Right cardiac atrium (tissue), 5 donors: ENCODE measurements around the gene FBXL19. TPM values are rescaled to one million over a fixed set of nuclear protein-coding genes. Genes with fewer than 3 reads are reported as not detected.

Experiments
- ATAC-seq, 2 donors: fragments of 200-7000 bp; cut with Tn5 transposase; one replicate each; pipeline versions ENCODE4 v1.8.0 to v1.9.1; 2020; ENCODE audit warnings: moderate library complexity in 2 of 2, mild to moderate bottlenecking in 1 of 2
- DNase-seq, 3 donors: peaks; one replicate each; pipeline ENCODE4 v3.0.0-alpha.2; 2020
- H3K27ac ChIP-seq: one replicate; pipeline ENCODE4 v1.5.1; 2013; ENCODE audit warnings: mild to moderate bottlenecking, low read length, control low read depth, moderate library complexity
- H3K27me3 ChIP-seq: one replicate; pipeline ENCODE4 v1.6.1; 2013; ENCODE audit not compliant: control insufficient read depth, insufficient read depth
- H3K4me1 ChIP-seq: one replicate; pipeline ENCODE4 v1.6.1; 2013; ENCODE audit warnings: low read length; ENCODE audit not compliant: control insufficient read depth, insufficient read depth
- H3K4me3 ChIP-seq: one replicate; pipeline ENCODE4 v1.5.1; 2013; ENCODE audit warnings: low read length, control low read depth
- H3K9me3 ChIP-seq: one replicate; pipeline ENCODE4 v1.6.1; 2013; ENCODE audit warnings: low read length; ENCODE audit not compliant: control insufficient read depth
- WGBS: extraction: QIAGEN DNeasy Blood & Tissue Kit; methylation state at CpG from one replicate; pipeline ENCODE4 v1.1.7; 2013; 5-methylcytosine and 5-hydroxymethylcytosine counted together
- intact Hi-C, 4 donors: fragments of 100-400 bp; cut with DNase I; formaldehyde crosslinking; loops; one replicate each; pipeline versions ENCODE4 v1.11.0 to v1.14.0; 2022 to 2023
- long read RNA-seq, 4 donors: library from polyadenylated mRNA; unstranded; transcript quantifications; one replicate each; pipeline ENCODE4 v2.0.0, GENCODE V29; 2020 to 2021
- polyA plus RNA-seq: library from polyadenylated mRNA; stranded (reverse); fragments of 200-250 nt; gene quantifications from one replicate; pipeline ENCODE4 v1.2.3, GENCODE V29; 2013
- total RNA-seq, 4 donors: library from RNA; stranded (reverse); fragmentation: NEBNext Ultra II Directional; extraction: Animal tissue kit (Norgen Biotek cat#: 25700); gene quantifications; one replicate each; pipeline ENCODE4 v1.2.1, GENCODE V29; 2021
- donor health status: healthy with polysubstance abuse.
- donor health status: DM: no; HTN: yes; CAD: no.
- donor health status: DM: no; HTN: no; CAD: no.
- donor health status: DM: no; HTN: yes; CAD: no; lungs with severe emphysema.
- donor health status: DM: yes; HTN: yes; CAD: no.

FBXL19 gene, protein sequence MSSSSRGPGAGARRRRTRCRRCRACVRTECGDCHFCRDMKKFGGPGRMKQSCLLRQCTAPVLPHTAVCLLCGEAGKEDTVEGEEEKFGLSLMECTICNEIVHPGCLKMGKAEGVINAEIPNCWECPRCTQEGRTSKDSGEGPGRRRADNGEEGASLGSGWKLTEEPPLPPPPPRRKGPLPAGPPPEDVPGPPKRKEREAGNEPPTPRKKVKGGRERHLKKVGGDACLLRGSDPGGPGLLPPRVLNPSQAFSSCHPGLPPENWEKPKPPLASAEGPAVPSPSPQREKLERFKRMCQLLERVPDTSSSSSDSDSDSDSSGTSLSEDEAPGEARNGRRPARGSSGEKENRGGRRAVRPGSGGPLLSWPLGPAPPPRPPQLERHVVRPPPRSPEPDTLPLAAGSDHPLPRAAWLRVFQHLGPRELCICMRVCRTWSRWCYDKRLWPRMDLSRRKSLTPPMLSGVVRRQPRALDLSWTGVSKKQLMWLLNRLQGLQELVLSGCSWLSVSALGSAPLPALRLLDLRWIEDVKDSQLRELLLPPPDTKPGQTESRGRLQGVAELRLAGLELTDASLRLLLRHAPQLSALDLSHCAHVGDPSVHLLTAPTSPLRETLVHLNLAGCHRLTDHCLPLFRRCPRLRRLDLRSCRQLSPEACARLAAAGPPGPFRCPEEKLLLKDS
- total RNA-seq: 1 to 10 TPM; 5.1 to 8.4 (median 6.6) TPM
- polyA plus RNA-seq: 8.3 TPM
- long read RNA-seq, donor 1, partial matches to known transcripts: 3 of 6 reads
- long read RNA-seq, donor 1, other reads (novel, unspliced or antisense): 3 of 6 reads
- long read RNA-seq, donor 2, partial matches to known transcripts: 1 of 3 reads
- long read RNA-seq, donor 2, other reads (novel, unspliced or antisense): 2 of 3 reads
- long read RNA-seq, donor 3, partial matches to known transcripts: 0 of 4 reads
- long read RNA-seq, donor 3, other reads (novel, unspliced or antisense): 4 of 4 reads
- long read RNA-seq, donor 4, partial matches to known transcripts: 0 of 2 reads
- long read RNA-seq, donor 4, other reads (novel, unspliced or antisense): 2 of 2 reads

DNA sequence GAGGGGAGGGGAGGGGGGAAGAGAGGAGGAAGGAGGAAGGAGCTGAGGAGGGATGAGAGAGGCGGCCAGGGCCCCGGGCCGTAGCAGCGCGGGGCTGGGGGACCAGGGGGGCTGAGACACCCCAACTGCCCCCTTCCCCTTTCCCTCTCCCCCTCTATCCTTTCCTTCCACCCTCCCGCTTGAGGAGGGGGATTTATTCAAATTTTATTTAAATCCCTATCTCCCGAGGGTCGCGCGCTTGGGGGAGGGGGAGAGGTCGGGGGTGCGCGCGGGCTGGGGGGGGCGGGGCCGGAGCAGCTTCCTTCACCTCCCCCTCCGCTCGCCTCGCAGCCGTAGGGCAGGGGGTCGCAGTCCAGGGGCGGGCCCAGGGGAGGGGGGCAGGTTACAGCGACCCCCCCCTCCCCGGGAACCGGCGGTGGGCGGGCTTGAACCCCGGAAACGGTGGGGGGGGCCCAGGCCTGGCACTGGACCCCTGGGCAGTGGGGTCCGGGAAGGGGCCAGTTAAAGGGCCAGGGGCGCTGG is at the start of gene FBXL19:
Gene FBXL19 (plus strand): TSS at position 19 of the 522 bp plus-strand sequence. CDS start 2,183 bp downstream, outside the sequence.
- intact Hi-C loops: loop anchor here in 2 of 4 donors (5.0 to 10.0 kb wide), 2 partner anchors 79 to 81 kb away; no protein-coding TSS in a partner anchor
- peak in 1 of 2 donors; percentile 0 for ATAC-seq
- Histone ChIP-seq H3K27ac (peak within 1 kb of the TSS; percentile 94), H3K27me3 (no peaks in the 10 kb centered on the region), H3K4me1 (no peaks in the 10 kb centered on the region), H3K9me3 (no peaks in the 10 kb centered on the region), H3K4me3 (peak within 1 kb of the TSS; percentile 95)
- peak; percentile 64 to 87 (median 80) for DNase-seq
- WGBS: under 1% methylated on average over 31 of the region's 31 CpGs

- ATAC-seq: no peak
- no peak for DNase-seq
- H3K4me1 ChIP-seq: peaks cover 6% of the 10 kb centered on the region
- intact Hi-C loops: loop anchor here in 1 of 4 donors (10.0 kb wide), 1 partner anchor 60 kb away; no protein-coding TSS in a partner anchor
- H3K27ac ChIP-seq: peak overlapping the region; percentile 94
- H3K4me3 ChIP-seq: peak overlapping the region; percentile 86
- H3K27me3 ChIP-seq: no peaks in the 10 kb centered on the region
- no peaks in the 10 kb centered on the region for H3K9me3 ChIP-seq
- WGBS: 24% methylated on average over 23 of the region's 23 CpGs
Observed at GRCh38 chr16:30874244-30874820, 49.0 kb upstream of the FBXL19 start.

- peaks cover 6% of the 10 kb centered on the region for H3K4me1 ChIP-seq
- H3K4me3 ChIP-seq: peak overlapping the region; percentile 86
- peak; percentile 94 to 97 (median 97) for DNase-seq
- under 1% methylated on average over 85 of the region's 85 CpGs for WGBS
- peak overlapping the region; percentile 94 for H3K27ac ChIP-seq
- intact Hi-C loops: loop anchor here in 1 of 4 donors (10.0 kb wide), 1 partner anchor 60 kb away; no protein-coding TSS in a partner anchor
- H3K9me3 ChIP-seq: no peaks in the 10 kb centered on the region
- peak; percentile 99 for ATAC-seq
- no peaks in the 10 kb centered on the region for H3K27me3 ChIP-seq
Observed at GRCh38 chr16:30874821-30875717, 48.3 kb upstream of the FBXL19 start.

DNA sequence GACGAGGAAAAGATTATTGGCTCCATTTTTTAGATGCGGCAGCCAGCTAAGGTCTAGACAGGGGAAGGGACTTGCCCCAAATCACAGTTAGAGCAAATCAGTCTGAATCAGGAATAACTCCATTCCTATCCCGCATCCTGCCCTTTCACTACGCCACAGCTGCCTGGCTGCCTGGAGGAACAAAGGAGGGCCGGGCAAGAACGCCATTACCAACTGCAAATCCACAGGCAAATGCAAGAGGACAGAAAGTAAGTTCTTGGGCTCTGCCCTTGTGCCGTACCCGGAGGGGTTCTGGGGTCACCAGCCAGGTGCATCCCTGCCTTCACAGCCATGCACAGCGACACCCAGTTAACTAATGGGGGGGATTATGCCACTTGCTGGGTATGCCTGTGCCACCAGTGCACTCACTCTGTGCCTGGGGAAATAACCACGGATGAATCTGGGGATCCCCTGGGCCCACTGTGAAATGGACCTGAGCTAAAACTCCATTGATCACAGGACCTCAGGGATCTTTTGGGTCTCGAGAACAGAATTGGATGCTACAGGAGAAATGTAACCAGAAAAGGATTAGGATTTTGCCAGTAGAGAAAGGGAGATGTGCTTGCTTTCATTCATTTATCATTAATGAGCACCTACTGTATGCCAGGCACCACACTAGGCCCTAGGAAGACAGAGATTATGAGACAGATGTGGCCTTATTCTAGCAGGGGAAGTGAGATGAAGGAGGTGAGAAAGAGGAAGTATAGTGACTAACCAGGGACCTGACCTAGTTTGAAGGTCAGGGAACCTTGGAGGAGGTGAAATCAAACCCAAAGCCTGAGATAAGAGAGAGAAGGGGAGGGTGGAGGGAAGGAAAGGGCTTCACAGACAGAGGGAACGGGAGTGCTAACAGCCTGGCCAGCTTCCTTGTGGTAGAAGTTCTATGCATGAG is 47.2 kb upstream of the FBXL19 start:
- Histone ChIP-seq H3K27ac (peak overlapping the region; percentile 94), H3K27me3 (no peaks in the 10 kb centered on the region), H3K4me3 (peak overlapping the region; percentile 86), H3K4me1 (peaks cover 6% of the 10 kb centered on the region), H3K9me3 (no peaks in the 10 kb centered on the region)
- 11% methylated on average over 12 of the region's 12 CpGs for WGBS
- ATAC-seq (no peak), DNase-seq (no peak)
- intact Hi-C loops: loop anchor here in 1 of 4 donors (10.0 kb wide), 1 partner anchor 61 kb away; no protein-coding TSS in a partner anchor

DNA sequence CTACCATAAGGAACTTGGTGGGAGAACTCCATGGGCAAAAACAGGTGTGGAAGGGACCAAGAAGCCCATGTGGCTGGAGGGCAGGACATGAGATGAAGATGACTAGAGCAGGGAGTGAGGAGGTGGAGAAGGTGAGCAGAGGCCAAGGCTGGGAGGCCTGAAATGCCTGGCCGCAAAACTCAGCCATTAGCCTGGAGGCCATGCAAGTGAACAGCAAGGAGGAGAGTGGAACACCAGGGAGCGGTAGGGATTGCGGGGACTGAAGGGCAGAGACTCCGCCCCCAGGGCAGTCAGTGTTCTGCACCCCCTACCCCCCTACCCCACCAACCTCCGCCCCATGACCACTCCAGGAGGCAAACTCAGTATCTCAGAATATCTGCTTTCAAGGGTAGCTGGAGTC is 46.5 kb upstream of the FBXL19 start:
- DNase-seq (no peak), ATAC-seq (no peak)
- WGBS: 78% methylated on average over 5 of the region's 5 CpGs
- H3K4me3 ChIP-seq: peak overlapping the region; percentile 86
- H3K27me3 ChIP-seq: no peaks in the 10 kb centered on the region
- peaks cover 6% of the 10 kb centered on the region for H3K4me1 ChIP-seq
- peak overlapping the region; percentile 63 for H3K27ac ChIP-seq
- no peaks in the 10 kb centered on the region for H3K9me3 ChIP-seq
- intact Hi-C loops: loop anchor here in 1 of 4 donors (10.0 kb wide), 1 partner anchor 62 kb away; no protein-coding TSS in a partner anchor

DNA sequence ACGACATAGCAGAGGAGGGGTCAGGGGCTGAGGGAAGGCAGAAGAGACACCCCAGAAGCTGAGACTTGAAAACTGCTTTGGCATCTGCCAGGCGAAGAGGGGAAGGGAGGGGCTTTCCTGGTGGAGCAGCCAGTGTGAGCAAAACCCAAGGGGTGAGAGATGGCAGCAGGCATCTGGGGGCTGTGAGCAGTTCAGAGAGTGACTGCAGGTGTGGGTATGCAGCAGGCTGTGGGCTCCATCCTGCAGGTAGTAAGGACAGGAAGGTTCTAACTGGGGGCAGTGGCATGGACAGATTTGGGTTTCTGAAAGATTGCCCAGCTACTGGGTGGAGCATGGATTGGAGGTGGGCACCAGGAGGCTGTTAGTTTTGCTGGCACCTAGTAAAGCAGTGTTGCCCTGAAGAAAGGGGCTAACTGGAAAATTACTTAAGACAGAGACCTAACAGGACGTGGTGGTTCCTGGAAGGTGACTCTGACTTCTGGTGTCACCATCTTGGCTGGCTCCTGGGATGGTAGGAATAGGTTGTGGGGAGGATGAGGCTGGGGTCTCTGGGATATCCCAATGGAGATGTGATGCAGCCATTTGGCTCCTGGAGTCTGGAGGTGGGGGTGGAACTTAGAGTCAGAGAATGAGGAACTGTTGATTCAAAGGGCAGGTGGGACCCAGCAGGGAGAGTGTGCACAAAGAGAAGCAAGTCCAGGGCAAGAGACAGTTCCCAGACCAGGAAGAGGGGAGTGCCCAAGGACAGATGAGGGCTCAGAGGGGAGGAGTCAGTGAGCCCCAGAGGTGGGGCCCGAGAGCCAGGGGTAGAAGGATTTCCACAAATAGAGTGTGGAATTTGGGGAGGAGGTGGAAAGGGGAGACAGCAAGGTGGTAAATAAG is 40.7 kb upstream of the FBXL19 start:
- no peaks in the 10 kb centered on the region for H3K27me3 ChIP-seq
- DNase-seq: peak in 1 of 3 donors; percentile 21
- 68% methylated on average over 4 of the region's 4 CpGs for WGBS
- ATAC-seq: no peak
- no peak overlapping the region for H3K27ac ChIP-seq
- no peak overlapping the region for H3K4me3 ChIP-seq
- H3K4me1 ChIP-seq: no peaks in the 10 kb centered on the region
- intact Hi-C loops: no loop called here
- no peaks in the 10 kb centered on the region for H3K9me3 ChIP-seq

GRCh38 chr16:30884760-30885159 is 38.6 kb upstream of the FBXL19 start:
- Histone ChIP-seq H3K27ac (no peak overlapping the region), H3K4me1 (no peaks in the 10 kb centered on the region), H3K4me3 (no peak overlapping the region), H3K9me3 (no peaks in the 10 kb centered on the region), H3K27me3 (no peaks in the 10 kb centered on the region)
- 90% methylated on average over 3 of the region's 3 CpGs for WGBS
- intact Hi-C loops: no loop called here
- no peak for ATAC-seq
- DNase-seq: no peak

DNA sequence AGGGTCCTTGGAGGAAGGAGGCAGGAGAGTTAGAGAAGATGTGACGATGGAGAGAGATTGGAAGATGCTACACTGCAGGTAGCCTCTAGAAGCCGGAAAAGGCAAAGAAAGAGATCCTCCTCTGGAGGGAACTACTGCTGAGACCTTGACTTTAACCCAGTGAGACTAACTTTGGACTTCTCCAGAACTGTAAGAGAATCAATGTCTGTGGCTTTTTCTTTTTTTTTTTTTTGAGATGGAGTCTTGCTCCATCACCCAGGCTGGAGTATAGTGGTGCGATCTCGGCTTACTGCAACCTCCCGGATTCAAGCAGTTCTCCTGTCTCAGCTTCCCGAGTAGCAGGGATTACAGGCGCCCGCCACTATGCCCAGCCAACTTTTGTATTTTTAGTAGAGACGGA is 38.2 kb upstream of the FBXL19 start:
- intact Hi-C loops: no loop called here
- WGBS: 93% methylated on average over 9 of the region's 9 CpGs
- Histone ChIP-seq H3K4me1 (no peaks in the 10 kb centered on the region), H3K27me3 (no peaks in the 10 kb centered on the region), H3K4me3 (no peak overlapping the region), H3K9me3 (no peaks in the 10 kb centered on the region), H3K27ac (no peak overlapping the region)
- no peak for ATAC-seq
- DNase-seq: no peak
